HepG2 (cell line): ENCODE measurements around the gene CCS. TPM values are rescaled to one million over a fixed set of nuclear protein-coding genes. Genes with fewer than 3 reads are reported as not detected.

Experiments used
- FOXK2 ChIP-seq: fragments of 450-650 bp; IDR thresholded peaks from 2 replicates; pipeline ENCODE4 v1.6.1; 2016
- REL ChIP-seq: sonication (generic); formaldehyde crosslinking; conservative IDR thresholded peaks from 2 replicates; pipeline ENCODE4 v1.8.0; 2022; ENCODE audit warnings: mild to moderate bottlenecking, missing genetic modification reagents, moderate library complexity
- ZNF460 ChIP-seq: sonication (generic); formaldehyde crosslinking; IDR thresholded peaks from 2 replicates; pipeline ENCODE4 v1.5.1; 2020; ENCODE audit warnings: missing genetic modification reagents, mild to moderate bottlenecking, borderline replicate concordance
- ZNF510 ChIP-seq: sonication (generic); formaldehyde crosslinking; IDR thresholded peaks from 2 replicates; pipeline ENCODE4 v1.4.0; 2020; ENCODE audit warnings: low read depth, mild to moderate bottlenecking, missing genetic modification reagents
- ZNF569 ChIP-seq: sonication (generic); formaldehyde crosslinking; IDR thresholded peaks from 2 replicates; pipeline ENCODE4 v1.5.0; 2020; ENCODE audit warnings: mild to moderate bottlenecking, missing genetic modification reagents, moderate library complexity, borderline replicate concordance
- ZNF615 ChIP-seq: sonication (generic); formaldehyde crosslinking; IDR thresholded peaks from 2 replicates; pipeline ENCODE4 v1.5.0; 2020; ENCODE audit warnings: mild to moderate bottlenecking, missing genetic modification reagents, borderline replicate concordance
- polyA plus RNA-seq, 8 experiments: library from polyadenylated mRNA; depleted of rRNA in 3 of 8; stranded (reverse) in 7 of 8; unstranded in 1 of 8; fragments of >200 nt; fragmentation: Illumina TruSeq in 4 of 8; extraction: Trizol in 4 of 8; gene quantifications; 2 replicates each; pipeline versions ENCODE4 v1.2.1 to v1.2.3, GENCODE V29; 2011 to 2016; ENCODE audit warnings: low read depth in 4 of 8, missing spikeins in 1 of 8, mixed read lengths in 1 of 8; ENCODE audit not compliant: insufficient read depth in 1 of 8
- total RNA-seq, 5 experiments: library from RNA; depleted of rRNA; stranded (reverse); fragments of >200 nt; fragmentation: Illumina TruSeq; extraction: Trizol; gene quantifications; 2 replicates each; pipeline ENCODE4 v1.2.3, GENCODE V29; 2016; ENCODE audit warnings: low read depth in 1 of 5
- TF ChIP-seq, protein P1 (sequence below): sonication (generic); formaldehyde crosslinking; IDR thresholded peaks from 2 replicates; pipeline ENCODE4 v1.4.0; 2020; ENCODE audit warnings: missing genetic modification reagents
- TF ChIP-seq, protein P2 (sequence below): IDR thresholded peaks from 2 replicates; pipeline ENCODE4 v1.6.1; 2016; ENCODE audit warnings: control low read depth
- TF ChIP-seq, protein P3 (sequence below): sonication (generic); formaldehyde crosslinking; IDR thresholded peaks from 2 replicates; pipeline ENCODE4 v1.4.0; 2020; ENCODE audit warnings: missing genetic modification reagents
- TF ChIP-seq, protein P4 (sequence below): sonication (generic); formaldehyde crosslinking; IDR thresholded peaks from 2 replicates; pipeline ENCODE4 v1.4.0; 2020; ENCODE audit warnings: missing genetic modification reagents
- TF ChIP-seq, protein P5 (sequence below): sonication (generic); formaldehyde crosslinking; IDR thresholded peaks from 2 replicates; pipeline ENCODE4 v1.8.0; 2022; ENCODE audit warnings: missing genetic modification reagents, low read depth, mild to moderate bottlenecking, borderline replicate concordance

The CCS gene
- total and polyA plus RNA-seq, 2 of the 13 experiments (the other 11 are each of a cell fraction or from before 2014, with no cell fraction given) = 25.4 to 44.6 TPM

DNA sequence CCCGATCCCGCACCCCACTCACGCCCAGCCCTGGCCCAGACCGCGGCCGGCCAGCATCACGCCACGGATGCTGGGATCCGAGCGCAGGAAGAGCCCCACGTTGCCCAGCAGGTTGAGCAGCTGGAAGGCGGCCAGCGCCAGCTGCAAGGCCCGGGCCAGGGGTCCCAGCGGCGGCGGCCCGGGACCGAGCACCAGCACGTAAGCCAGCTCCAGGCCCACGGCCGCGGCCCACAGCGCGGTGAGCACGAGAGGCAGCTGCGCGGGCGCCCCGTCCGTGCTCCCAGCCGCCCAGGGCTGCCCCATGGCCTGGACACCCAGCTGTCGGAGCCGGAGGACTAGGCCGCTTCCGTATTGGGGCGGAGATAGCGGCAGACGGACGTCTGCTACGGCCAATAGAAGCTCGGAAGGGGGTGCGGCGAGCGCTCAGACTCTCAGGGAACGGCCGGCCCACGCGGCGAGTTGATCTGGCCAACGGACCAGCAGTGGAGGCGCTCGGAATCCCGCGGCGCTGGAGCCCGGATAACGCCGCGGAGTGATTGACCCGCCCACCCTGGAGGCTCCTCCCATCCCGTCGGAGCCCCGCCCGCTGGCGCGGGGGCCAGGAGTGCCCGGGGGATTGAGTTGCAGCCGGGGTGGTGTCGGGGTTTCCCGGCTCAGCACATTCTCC, 47.2 kb upstream of the CCS start, which contains the start of gene ZDHHC24 (continued):
- TF ChIP-seq, protein P1, sequence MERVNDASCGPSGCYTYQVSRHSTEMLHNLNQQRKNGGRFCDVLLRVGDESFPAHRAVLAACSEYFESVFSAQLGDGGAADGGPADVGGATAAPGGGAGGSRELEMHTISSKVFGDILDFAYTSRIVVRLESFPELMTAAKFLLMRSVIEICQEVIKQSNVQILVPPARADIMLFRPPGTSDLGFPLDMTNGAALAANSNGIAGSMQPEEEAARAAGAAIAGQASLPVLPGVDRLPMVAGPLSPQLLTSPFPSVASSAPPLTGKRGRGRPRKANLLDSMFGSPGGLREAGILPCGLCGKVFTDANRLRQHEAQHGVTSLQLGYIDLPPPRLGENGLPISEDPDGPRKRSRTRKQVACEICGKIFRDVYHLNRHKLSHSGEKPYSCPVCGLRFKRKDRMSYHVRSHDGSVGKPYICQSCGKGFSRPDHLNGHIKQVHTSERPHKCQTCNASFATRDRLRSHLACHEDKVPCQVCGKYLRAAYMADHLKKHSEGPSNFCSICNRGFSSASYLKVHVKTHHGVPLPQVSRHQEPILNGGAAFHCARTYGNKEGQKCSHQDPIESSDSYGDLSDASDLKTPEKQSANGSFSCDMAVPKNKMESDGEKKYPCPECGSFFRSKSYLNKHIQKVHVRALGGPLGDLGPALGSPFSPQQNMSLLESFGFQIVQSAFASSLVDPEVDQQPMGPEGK = peak; percentile 74
- TF ChIP-seq REL (CRISPR knock-in tag) (0 out of 2 replicates have a peak, but pooled peaks have one; percentile 55), ZNF569 (CRISPR knock-in tag) (no peak), ZNF460 (no peak), FOXK2 (no peak), ZNF615 (CRISPR knock-in tag) (no peak), ZNF510 (CRISPR knock-in tag) (no peak)
- TF ChIP-seq, protein P2, sequence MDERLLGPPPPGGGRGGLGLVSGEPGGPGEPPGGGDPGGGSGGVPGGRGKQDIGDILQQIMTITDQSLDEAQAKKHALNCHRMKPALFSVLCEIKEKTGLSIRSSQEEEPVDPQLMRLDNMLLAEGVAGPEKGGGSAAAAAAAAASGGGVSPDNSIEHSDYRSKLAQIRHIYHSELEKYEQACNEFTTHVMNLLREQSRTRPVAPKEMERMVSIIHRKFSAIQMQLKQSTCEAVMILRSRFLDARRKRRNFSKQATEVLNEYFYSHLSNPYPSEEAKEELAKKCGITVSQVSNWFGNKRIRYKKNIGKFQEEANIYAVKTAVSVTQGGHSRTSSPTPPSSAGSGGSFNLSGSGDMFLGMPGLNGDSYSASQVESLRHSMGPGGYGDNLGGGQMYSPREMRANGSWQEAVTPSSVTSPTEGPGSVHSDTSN (CRISPR knock-in tag) = peak; percentile 91
- TF ChIP-seq, protein P3, sequence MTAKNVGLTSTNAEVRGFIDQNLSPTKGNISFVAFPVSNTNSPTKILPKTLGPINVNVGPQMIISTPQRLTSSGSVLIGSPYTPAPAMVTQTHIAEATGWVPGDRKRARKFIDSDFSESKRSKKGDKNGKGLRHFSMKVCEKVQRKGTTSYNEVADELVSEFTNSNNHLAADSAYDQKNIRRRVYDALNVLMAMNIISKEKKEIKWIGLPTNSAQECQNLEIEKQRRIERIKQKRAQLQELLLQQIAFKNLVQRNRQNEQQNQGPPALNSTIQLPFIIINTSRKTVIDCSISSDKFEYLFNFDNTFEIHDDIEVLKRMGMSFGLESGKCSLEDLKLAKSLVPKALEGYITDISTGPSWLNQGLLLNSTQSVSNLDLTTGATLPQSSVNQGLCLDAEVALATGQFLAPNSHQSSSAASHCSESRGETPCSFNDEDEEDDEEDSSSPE = 0 out of 2 replicates have a peak, but pooled peaks have one; percentile 17
- TF ChIP-seq, protein P4, sequence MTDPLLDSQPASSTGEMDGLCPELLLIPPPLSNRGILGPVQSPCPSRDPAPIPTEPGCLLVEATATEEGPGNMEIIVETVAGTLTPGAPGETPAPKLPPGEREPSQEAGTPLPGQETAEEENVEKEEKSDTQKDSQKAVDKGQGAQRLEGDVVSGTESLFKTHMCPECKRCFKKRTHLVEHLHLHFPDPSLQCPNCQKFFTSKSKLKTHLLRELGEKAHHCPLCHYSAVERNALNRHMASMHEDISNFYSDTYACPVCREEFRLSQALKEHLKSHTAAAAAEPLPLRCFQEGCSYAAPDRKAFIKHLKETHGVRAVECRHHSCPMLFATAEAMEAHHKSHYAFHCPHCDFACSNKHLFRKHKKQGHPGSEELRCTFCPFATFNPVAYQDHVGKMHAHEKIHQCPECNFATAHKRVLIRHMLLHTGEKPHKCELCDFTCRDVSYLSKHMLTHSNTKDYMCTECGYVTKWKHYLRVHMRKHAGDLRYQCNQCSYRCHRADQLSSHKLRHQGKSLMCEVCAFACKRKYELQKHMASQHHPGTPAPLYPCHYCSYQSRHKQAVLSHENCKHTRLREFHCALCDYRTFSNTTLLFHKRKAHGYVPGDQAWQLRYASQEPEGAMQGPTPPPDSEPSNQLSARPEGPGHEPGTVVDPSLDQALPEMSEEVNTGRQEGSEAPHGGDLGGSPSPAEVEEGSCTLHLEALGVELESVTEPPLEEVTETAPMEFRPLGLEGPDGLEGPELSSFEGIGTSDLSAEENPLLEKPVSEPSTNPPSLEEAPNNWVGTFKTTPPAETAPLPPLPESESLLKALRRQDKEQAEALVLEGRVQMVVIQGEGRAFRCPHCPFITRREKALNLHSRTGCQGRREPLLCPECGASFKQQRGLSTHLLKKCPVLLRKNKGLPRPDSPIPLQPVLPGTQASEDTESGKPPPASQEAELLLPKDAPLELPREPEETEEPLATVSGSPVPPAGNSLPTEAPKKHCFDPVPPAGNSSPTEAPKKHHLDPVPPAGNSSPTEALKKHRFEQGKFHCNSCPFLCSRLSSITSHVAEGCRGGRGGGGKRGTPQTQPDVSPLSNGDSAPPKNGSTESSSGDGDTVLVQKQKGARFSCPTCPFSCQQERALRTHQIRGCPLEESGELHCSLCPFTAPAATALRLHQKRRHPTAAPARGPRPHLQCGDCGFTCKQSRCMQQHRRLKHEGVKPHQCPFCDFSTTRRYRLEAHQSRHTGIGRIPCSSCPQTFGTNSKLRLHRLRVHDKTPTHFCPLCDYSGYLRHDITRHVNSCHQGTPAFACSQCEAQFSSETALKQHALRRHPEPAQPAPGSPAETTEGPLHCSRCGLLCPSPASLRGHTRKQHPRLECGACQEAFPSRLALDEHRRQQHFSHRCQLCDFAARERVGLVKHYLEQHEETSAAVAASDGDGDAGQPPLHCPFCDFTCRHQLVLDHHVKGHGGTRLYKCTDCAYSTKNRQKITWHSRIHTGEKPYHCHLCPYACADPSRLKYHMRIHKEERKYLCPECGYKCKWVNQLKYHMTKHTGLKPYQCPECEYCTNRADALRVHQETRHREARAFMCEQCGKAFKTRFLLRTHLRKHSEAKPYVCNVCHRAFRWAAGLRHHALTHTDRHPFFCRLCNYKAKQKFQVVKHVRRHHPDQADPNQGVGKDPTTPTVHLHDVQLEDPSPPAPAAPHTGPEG (CRISPR knock-in tag) = 0 out of 2 replicates have a peak, but pooled peaks have one; percentile 22
- TF ChIP-seq, protein P5, sequence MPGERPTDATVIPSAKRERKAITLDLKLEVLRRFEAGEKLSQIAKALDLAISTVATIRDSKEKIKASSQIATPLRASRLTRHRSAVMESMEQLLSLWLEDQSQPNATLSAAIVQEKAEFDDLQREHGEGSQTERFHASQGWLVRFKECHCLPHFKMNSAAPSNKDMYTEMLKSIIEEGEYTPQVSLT (CRISPR knock-in tag) = no peak
